DND-41 (cell line): Measurements from ENCODE around the gene POU3F1.

Experiments used
- ATAC-seq: fragments of 200-7000 bp; cut with Tn5 transposase; 3 replicates; pipeline ENCODE4 v1.9.1; 2021; ENCODE audit warnings: low read depth; ENCODE audit not compliant: insufficient read depth
- DNase-seq: peaks from one replicate; pipeline ENCODE4 v3.0.0-alpha.2; 2020
- H2AFZ ChIP-seq: 2 replicates; pipeline ENCODE4 v1.6.0; 2012; ENCODE audit warnings: low read depth, low read length
- H3K27ac ChIP-seq: 2 replicates; pipeline ENCODE4 v1.5.1; 2012; ENCODE audit warnings: low read length, inconsistent platforms
- H3K27me3 ChIP-seq: fragments of 200-600 bp; sonication (generic); 2 replicates; pipeline ENCODE4 v1.6.0; 2012; ENCODE audit warnings: low read length, mild to moderate bottlenecking, inconsistent platforms; ENCODE audit not compliant: insufficient read depth, poor library complexity
- H3K36me3 ChIP-seq: 2 replicates; pipeline ENCODE4 v1.5.1; 2012; ENCODE audit warnings: low read length, inconsistent platforms; ENCODE audit not compliant: insufficient read depth
- H3K4me1 ChIP-seq: 2 replicates; pipeline ENCODE4 v1.5.1; 2012; ENCODE audit warnings: mild to moderate bottlenecking, low read length; ENCODE audit not compliant: insufficient read depth
- H3K4me2 ChIP-seq: 2 replicates; pipeline ENCODE4 v1.6.0; 2012; ENCODE audit warnings: mild to moderate bottlenecking, moderate library complexity, low read length, inconsistent platforms; ENCODE audit not compliant: insufficient read depth
- H3K4me3 ChIP-seq, 2 experiments: fragments of 200-600 bp in 1 of 2; shearing (Covaris generic) in 1 of 2; 2 replicates each; pipeline ENCODE4 v1.5.1; 2012 to 2016; ENCODE audit warnings: inconsistent platforms in 2 of 2, low read length in 2 of 2, mild to moderate bottlenecking in 2 of 2, low read depth in 1 of 2, moderate library complexity in 1 of 2
- H3K79me2 ChIP-seq: 2 replicates; pipeline ENCODE4 v1.6.0; 2012; ENCODE audit warnings: low read length, inconsistent platforms; ENCODE audit not compliant: insufficient read depth
- H3K9ac ChIP-seq: 2 replicates; pipeline ENCODE4 v1.6.0; 2012; ENCODE audit warnings: low read depth, mild to moderate bottlenecking, inconsistent platforms, low read length, moderate library complexity
- H3K9me3 ChIP-seq: 2 replicates; pipeline ENCODE4 v1.5.1; 2012; ENCODE audit warnings: low read length, moderate library complexity, mild to moderate bottlenecking, inconsistent platforms; ENCODE audit not compliant: insufficient read depth, severe bottlenecking
- H4K20me1 ChIP-seq: 2 replicates; pipeline ENCODE4 v1.6.0; 2012; ENCODE audit warnings: low read length; ENCODE audit not compliant: insufficient read depth
- EZH2 ChIP-seq: IDR thresholded peaks from 3 replicates; pipeline ENCODE4 v1.6.1; 2012; ENCODE audit warnings: borderline replicate concordance, low read depth, mild to moderate bottlenecking, moderate library complexity, low read length, inconsistent platforms; ENCODE audit not compliant: severe bottlenecking
- TF ChIP-seq, protein P1 (sequence below): IDR thresholded peaks from 2 replicates; pipeline ENCODE4 v1.5.1; 2012; ENCODE audit warnings: borderline replicate concordance, low read length, moderate library complexity, mild to moderate bottlenecking; ENCODE audit not compliant: poor library complexity, severe bottlenecking; ENCODE audit errors: extremely low read depth

Gene POU3F1

DNA sequence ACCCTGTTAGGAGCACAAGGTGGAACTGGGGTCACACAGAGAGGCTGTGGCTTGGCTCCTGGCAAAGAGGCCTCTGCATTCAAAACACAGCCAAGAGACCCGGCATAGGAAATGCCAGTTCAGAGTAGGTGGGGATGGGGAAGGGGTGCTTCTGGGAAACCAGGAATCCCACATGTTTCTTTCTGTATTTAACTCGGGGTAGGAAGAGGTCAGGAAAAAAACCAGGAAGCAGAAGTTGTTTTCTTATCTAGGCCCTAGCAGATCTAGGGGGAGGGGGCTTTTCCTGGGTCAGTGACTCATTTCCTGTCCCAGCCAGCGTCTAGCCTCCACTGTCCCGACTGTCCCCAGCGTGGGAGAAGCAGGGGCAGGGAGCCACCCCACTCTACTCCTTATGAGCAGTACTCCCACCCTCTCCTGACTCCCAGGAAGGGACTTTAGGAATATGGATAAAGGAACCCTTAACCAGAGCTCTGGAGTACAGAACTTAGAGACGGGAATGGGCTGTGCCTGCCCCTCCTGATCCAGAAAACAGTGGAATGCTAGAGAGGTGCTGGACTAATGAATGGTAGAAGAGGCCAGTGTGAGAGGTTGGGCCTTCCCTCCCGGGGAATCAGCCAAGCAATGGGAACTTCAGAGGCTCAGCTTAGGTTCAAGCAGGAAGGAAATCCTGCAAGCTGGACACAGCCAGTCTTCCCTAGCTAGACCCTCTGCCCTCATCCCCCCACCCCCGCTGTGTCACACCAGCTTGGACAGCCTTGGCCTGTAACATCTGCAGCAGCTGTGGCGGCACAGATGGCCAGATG, 47.0 kb downstream of the POU3F1 start:
- Histone ChIP-seq H3K4me2 (no peak overlapping the region), H3K79me2 (no peaks in the 10 kb centered on the region), H3K27ac (no peak overlapping the region), H3K9ac (no peak overlapping the region; the same call in 1 of the 2 replicates), H3K27me3 (no peaks in the 10 kb centered on the region), H3K9me3 (no peaks in the 10 kb centered on the region), H2AFZ (no peak overlapping the region), H3K4me1 (peaks cover 13% of the 10 kb centered on the region), H3K4me3 (no peak overlapping the region), H4K20me1 (no peaks in the 10 kb centered on the region; the same call in 1 of the 2 replicates), H3K36me3 (peaks cover 18% of the 10 kb centered on the region)
- ATAC-seq (no peak), DNase-seq (no peak)
- TF ChIP-seq, protein P1, sequence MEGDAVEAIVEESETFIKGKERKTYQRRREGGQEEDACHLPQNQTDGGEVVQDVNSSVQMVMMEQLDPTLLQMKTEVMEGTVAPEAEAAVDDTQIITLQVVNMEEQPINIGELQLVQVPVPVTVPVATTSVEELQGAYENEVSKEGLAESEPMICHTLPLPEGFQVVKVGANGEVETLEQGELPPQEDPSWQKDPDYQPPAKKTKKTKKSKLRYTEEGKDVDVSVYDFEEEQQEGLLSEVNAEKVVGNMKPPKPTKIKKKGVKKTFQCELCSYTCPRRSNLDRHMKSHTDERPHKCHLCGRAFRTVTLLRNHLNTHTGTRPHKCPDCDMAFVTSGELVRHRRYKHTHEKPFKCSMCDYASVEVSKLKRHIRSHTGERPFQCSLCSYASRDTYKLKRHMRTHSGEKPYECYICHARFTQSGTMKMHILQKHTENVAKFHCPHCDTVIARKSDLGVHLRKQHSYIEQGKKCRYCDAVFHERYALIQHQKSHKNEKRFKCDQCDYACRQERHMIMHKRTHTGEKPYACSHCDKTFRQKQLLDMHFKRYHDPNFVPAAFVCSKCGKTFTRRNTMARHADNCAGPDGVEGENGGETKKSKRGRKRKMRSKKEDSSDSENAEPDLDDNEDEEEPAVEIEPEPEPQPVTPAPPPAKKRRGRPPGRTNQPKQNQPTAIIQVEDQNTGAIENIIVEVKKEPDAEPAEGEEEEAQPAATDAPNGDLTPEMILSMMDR, result no peak
- TF ChIP-seq EZH2, result no peak

DNA sequence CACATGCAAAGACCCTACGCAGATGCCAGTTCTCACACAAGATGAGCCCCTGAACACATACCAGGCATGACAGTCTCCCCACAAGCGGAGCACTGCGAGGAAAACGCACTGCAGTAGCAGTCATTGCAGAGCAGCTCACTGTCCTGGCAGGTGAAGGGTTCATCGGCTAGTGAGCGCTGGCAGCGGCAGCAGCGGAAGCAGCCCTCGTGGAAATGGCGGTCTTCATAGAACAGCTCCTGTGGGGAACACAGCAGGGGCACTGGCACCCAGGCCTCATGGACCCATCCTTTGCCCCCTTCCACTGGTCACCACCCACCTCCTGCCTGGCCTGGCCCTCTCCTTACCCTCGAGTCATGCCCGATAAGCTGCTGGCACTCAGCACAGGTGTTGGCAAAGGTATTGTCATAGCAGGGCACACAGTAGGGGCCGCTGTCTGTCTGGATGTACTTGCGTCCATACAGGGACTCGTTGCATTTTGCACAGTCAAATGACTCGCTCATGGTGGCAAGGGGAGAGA, 47.6 kb downstream of the POU3F1 start:
- no peak overlapping the region for H3K9ac ChIP-seq
- H3K4me2 ChIP-seq, result no peak overlapping the region
- no peak overlapping the region for H2AFZ ChIP-seq
- peaks cover 6% of the 10 kb centered on the region for H3K4me1 ChIP-seq
- TF ChIP-seq, protein P1, result no peak
- no peak for TF ChIP-seq EZH2
- ATAC-seq (no peak; the same call in 2 of the 3 replicates), DNase-seq (no peak)
- no peaks in the 10 kb centered on the region; the same call in 1 of the 2 replicates for H4K20me1 ChIP-seq
- no peaks in the 10 kb centered on the region for H3K9me3 ChIP-seq
- no peak overlapping the region for H3K27ac ChIP-seq
- H3K79me2 ChIP-seq, result no peaks in the 10 kb centered on the region
- H3K36me3 ChIP-seq, result peaks cover 18% of the 10 kb centered on the region
- no peak overlapping the region for H3K4me3 ChIP-seq
- H3K27me3 ChIP-seq, result no peaks in the 10 kb centered on the region

DNA sequence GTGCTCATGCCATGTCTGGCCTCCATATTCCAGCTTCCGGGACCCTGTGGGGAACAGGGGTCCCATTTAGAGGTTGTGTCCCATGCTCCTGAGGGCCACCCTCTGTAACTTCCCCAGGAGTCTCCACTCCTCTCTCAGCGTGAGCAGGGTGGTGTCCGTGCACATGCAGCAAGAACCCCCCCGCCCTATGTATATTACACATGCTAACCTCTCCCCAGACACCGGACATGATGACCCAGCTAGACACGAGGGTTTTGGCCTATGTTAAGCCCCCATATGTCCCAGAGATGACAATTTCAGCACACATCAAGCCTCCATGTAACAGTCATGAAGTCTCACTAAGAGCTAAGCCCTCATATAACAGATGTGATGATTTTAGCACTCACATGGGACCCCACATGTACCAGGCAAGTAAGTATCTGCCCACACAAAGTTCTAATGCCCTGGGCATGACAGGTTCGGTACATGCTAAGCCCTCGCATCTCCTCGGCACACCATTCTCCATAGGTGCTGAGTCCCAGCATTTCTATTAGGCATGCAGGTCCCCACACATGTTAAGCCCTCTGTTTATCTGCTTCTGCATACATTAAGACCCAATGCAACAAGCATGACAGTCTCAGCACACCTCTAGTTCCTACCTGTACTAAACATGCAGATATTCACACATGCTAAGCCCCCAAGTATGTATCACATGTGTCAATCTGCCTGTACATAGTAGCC, 48.3 kb downstream of the POU3F1 start:
- TF ChIP-seq EZH2, result no peak

More for the DNA sequence above, 48.3 kb downstream of the POU3F1 start:
- no peaks in the 10 kb centered on the region for H3K9me3 ChIP-seq
- peaks cover 18% of the 10 kb centered on the region for H3K36me3 ChIP-seq
- no peaks in the 10 kb centered on the region for H3K27me3 ChIP-seq
- ATAC-seq, result no peak
- no peak overlapping the region for H3K4me3 ChIP-seq
- H2AFZ ChIP-seq, result no peak overlapping the region
- no peak overlapping the region for H3K9ac ChIP-seq
- H3K27ac ChIP-seq, result no peak overlapping the region
- H3K4me1 ChIP-seq, result no peaks in the 10 kb centered on the region
- H3K79me2 ChIP-seq, result no peaks in the 10 kb centered on the region
- H3K4me2 ChIP-seq, result no peak overlapping the region
- no peaks in the 10 kb centered on the region for H4K20me1 ChIP-seq
- DNase-seq, result no peak
